Measurements from ENCODE around the gene PIP5K1B. TPM values are rescaled to one million over a fixed set of nuclear protein-coding genes. Genes with fewer than 3 reads are reported as not detected.

The PIP5K1B gene
- total RNA-seq, 1 donor from 2014 or later: 0.71 TPM

DNA sequence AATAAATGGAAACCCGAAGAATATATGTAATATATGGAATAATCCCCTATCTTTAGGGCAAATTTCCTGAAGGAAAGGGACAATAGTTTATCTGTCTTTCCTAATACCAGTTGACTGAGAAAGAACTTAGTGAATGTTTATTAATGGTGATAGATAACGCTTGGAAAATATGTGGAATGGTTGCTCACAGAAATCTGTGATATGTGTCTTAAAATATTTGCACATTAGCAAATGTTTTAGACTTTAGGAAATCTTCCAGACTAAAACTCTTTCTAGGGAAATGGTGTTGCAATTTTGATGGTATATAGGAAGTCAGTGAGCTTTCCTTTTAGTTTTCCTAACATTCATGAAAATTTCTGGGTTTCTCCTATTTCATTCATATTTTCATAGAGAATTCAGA lies 90.4 kb downstream of the PIP5K1B start:
- TF ChIP-seq, protein P1, sequence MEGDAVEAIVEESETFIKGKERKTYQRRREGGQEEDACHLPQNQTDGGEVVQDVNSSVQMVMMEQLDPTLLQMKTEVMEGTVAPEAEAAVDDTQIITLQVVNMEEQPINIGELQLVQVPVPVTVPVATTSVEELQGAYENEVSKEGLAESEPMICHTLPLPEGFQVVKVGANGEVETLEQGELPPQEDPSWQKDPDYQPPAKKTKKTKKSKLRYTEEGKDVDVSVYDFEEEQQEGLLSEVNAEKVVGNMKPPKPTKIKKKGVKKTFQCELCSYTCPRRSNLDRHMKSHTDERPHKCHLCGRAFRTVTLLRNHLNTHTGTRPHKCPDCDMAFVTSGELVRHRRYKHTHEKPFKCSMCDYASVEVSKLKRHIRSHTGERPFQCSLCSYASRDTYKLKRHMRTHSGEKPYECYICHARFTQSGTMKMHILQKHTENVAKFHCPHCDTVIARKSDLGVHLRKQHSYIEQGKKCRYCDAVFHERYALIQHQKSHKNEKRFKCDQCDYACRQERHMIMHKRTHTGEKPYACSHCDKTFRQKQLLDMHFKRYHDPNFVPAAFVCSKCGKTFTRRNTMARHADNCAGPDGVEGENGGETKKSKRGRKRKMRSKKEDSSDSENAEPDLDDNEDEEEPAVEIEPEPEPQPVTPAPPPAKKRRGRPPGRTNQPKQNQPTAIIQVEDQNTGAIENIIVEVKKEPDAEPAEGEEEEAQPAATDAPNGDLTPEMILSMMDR (IDR thresholded peaks at IDR 0.05; ENCODE audit: insufficient read depth, low read length, poor library complexity, severe bottlenecking): no peak
- no peaks in the 10 kb centered on the region for H3K36me3 ChIP-seq (ENCODE audit: control insufficient read depth, insufficient read depth, low read length)
- DNase-seq (ENCODE audit: low read depth): no peak
- no peaks in the 10 kb centered on the region for H3K27me3 ChIP-seq (ENCODE audit: control insufficient read depth, insufficient read depth, low read length)
- H3K4me3 ChIP-seq (ENCODE audit: low read depth, low read length): no peak overlapping the region

DNA sequence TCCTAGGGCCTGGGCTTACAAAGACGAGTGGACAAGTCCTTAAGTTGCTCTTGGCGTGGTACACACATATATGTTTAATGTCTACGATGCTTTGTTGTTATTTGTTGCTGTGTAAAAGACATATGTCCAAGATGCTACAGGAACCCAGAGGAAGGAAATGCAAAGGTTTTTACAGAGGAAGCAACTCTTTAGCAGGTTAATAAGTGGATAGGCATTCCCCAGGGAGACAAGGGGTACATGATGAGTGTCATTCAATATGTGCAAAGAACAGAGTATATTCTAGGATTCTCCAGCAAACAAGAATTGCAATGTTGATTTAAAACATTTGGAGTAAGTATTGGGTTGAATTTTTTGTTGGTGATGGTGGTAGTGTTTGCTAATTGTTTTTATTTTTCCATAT lies 92.1 kb downstream of the PIP5K1B start:
- no peaks in the 10 kb centered on the region for H3K36me3 ChIP-seq (ENCODE audit: control insufficient read depth, insufficient read depth, low read length)
- no peaks in the 10 kb centered on the region for H3K27me3 ChIP-seq (ENCODE audit: control insufficient read depth, insufficient read depth, low read length)
- no peak overlapping the region for H3K4me3 ChIP-seq (ENCODE audit: low read depth, low read length)
- TF ChIP-seq, protein P1 (IDR thresholded peaks at IDR 0.05; ENCODE audit: insufficient read depth, low read length, poor library complexity, severe bottlenecking): no peak
- DNase-seq (ENCODE audit: low read depth): no peak

DNA sequence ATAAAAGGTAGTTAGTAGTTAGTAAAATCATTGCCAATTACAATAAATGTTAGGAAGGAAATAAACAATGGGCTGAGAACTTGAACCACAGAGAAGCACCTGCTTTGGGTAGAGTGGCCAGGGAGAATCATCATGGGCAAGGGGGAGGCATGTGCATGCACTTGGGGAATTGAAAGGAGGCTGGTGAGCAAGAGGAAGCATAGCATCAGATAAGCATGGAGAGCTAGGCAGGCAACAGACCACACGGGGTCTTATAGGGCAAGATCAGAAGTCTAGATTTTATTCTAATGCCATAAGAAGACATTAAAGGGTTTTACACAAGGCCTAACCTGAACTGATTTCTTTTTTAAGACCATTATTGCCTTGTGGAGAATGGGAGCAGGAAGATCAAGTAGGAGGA lies 93.4 kb downstream of the PIP5K1B start:
- Histone ChIP-seq H3K36me3 (ENCODE audit: control insufficient read depth, insufficient read depth, low read length) (no peaks in the 10 kb centered on the region), H3K4me3 (ENCODE audit: low read depth, low read length) (no peak overlapping the region), H3K27me3 (ENCODE audit: control insufficient read depth, insufficient read depth, low read length) (no peaks in the 10 kb centered on the region)
- DNase-seq (ENCODE audit: low read depth): no peak
- TF ChIP-seq, protein P1 (IDR thresholded peaks at IDR 0.05; ENCODE audit: insufficient read depth, low read length, poor library complexity, severe bottlenecking): no peak

DNA sequence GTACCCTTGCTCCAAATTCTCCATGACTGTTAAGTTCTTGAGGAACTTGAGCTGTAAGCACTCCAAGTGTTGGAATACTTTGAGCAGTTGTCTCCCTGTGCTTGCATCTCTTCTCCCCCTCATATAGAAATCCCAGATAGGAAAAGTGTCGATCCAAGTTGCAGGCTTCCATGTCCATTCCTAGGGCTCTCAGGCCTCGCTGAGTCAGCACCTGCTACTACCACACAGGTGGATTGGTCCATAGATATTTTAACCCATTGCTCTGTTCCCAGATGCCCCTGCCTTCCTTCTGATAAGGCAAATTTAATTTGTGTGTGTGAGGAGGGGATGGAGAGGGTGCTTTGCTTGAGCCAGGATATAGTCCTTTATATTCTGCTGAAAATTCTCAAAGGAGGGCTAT lies 95.8 kb downstream of the PIP5K1B start:
- TF ChIP-seq, protein P1 (IDR thresholded peaks at IDR 0.05; ENCODE audit: insufficient read depth, low read length, poor library complexity, severe bottlenecking): no peak
- Histone ChIP-seq H3K4me3 (ENCODE audit: low read depth, low read length) (no peak overlapping the region), H3K27me3 (ENCODE audit: control insufficient read depth, insufficient read depth, low read length) (no peaks in the 10 kb centered on the region), H3K36me3 (ENCODE audit: control insufficient read depth, insufficient read depth, low read length) (no peaks in the 10 kb centered on the region)
- DNase-seq (ENCODE audit: low read depth): no peak

DNA sequence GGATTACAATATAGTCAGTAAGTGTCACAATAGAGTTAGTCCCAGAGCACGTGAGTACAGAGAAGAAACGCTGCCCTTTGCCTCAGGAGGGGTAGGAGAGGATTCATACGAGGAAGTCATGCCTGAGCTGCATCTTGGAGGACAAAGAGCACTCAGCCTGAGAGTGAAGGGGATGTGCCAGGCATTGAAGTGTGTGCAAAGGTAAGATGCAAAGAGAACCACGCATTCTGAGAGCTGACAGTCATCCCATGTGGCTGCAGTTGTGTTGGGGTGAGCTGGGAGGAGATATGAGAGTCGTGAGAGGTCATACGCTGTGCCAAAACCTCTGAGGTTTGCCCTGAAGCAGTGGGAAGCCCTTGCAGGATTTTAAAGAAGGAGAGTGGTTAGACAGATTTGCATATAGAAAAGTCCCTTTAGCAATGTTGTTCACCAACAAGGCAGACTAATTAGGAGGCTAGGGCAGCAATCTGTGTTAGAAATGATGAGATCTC lies 97.5 kb downstream of the PIP5K1B start:
- Histone ChIP-seq H3K36me3 (ENCODE audit: control insufficient read depth, insufficient read depth, low read length) (no peaks in the 10 kb centered on the region), H3K27me3 (ENCODE audit: control insufficient read depth, insufficient read depth, low read length) (no peaks in the 10 kb centered on the region), H3K4me3 (ENCODE audit: low read depth, low read length) (no peak overlapping the region)
- DNase-seq (ENCODE audit: low read depth): no peak
- TF ChIP-seq, protein P1 (IDR thresholded peaks at IDR 0.05; ENCODE audit: insufficient read depth, low read length, poor library complexity, severe bottlenecking): no peak

Measured in kidney epithelial cell (primary cell).